NCI-H187 (cell line): ENCODE results near the gene SLC12A8.

Experiments used
- DNase-seq, 2 experiments: peaks; one replicate each; lab custom pipeline; 2025; lab: John Stamatoyannopoulos, UW

Gene SLC12A8

DNA sequence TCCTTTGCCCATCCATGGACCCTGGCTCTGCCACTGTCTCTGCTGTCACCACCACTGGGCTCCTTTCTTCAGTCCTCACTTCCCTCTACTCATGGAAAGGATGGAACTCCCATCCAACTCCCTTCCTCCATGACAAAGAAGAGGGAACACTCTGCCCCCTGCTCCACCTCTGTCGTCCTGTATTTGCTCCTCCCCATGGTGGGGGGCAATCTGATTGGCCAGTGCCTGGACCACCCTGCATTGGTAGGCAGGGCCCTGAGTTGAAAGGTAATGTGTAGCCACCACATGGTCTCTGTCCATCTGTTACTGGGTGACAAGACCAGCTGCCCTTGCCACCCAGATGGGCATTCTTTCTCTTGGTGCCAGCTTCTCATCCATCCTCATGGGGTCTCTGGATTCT lies 136.1 kb downstream of the SLC12A8 start:
- DNase-seq, result no peak

DNA sequence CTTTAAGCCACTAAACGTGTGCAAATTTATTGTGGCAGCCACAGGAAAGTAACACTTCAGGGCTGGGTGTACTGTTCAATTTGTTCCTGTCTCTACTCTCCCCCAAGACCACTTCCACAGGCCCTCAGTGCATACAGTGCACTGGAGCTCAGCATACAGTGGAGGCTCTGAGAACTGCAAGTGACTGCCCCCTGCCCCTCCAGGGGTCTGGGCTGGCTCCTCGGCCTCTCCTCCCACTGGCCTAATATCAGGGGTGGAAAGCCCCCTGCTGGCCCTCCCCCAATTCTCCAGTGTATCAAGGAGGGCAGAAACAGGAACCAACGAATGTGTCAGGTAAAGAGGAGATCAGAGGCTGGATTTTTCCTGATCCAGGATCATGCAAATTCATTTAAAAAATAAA lies 136.8 kb downstream of the SLC12A8 start:
- DNase-seq, result no peak

DNA sequence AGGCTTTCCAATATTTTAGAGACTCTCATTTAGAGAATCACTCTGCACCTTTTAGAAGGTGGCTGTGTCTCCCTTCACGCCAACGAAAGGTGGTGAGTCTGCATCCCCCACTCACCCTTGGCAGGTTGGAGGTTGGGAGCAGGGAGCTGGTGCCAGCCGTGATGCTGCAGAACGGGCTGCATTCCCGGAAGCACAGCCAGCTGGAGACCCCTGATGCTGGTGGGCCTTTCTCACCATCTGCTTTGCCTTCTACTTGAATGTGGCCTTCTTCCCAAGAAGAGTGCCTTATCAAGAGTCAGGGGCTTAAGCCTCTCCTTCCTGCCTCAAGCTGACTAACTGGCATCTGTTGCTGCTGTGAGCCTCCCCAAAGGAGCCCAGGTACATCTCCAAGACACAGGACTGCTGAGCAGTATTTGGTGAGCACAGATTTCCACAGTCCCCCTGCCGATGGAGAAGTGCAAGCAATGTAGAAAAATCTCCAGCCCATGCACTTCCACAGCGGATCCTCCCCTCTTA lies 139.1 kb downstream of the SLC12A8 start:
- DNase-seq, result no peak

DNA sequence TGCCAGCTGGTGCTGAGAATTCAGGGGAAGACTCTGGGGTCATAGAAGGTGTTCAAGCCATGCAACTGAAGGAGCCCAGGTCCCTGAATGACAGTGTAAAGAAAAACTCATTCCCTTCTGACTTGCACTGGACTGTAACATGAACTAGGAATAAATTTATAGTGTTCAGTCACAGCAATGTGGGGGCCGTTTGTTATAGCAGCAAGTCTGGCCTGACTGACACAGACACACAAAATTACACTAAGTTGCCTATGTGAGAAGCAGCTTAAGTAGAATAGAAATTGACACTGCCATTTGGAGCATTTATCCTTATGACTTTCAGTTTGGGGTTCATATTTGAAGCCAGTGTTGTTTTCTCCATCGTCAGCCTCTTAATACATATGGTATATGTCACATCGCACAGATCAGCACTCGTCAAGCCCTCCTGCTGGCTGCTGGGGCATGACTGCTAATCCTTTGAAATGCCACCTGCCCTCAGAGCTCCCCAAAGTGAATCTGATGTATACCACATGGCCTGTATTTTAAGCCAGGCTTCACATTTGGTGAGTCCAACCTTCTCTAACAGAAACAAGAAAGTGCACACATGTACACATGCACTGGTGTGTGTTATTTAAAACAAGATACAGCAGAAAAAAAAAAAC lies 139.7 kb downstream of the SLC12A8 start:
- DNase-seq, result no peak

DNA sequence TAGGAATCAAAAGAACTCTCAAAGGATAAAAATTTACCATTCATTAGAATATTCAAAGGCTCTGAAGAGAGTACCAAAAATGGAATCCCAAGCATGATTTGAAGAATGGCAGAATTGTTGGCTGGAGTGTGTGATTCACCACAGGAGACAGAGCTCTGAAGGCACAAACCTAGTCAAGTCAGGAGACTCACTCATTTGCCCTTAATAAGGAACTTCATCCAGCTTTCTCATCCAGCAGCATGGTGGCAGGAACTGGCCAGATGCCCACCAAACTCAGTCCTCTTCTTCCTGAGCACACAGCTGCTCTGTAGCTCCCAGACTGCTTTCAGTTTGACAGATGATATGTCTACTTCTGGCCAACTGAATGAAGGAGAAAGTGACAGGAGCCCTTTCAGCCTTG lies 140.2 kb downstream of the SLC12A8 start:
- no peak for DNase-seq

DNA sequence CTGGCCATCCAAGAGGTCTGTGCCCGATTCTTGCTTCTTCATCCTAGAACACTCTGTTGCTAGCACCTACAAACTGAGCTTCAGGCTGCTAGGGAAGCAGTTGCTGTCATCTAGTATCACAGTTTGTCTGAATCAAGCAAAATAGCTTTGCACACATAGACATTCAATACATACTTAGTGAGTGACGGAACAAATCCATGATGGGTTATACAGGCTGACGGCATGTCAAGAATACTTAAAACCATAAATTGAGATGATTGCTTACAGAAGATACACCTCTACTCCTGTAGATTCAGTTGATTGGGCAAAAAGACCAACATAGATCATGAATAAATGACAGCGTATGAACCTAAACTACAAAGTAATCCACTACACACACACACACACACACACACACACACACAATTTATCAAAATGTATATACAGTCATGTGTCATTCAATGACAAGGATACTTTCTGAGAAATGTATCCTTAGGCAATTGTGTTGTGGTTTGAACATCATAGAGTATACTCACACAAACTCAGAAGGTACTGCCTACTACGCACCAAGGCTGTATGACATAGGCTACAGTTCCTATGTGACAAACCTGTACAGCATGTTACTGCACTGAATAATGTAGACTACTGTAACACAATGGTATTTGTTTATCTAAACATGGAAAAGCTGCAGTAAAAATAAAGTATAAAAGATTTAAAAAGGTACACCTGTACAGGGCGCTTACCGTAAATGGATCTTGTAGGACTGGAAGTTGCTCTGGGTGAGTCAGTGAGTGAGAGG lies 142.4 kb downstream of the SLC12A8 start:
- DNase-seq, result no peak

DNA sequence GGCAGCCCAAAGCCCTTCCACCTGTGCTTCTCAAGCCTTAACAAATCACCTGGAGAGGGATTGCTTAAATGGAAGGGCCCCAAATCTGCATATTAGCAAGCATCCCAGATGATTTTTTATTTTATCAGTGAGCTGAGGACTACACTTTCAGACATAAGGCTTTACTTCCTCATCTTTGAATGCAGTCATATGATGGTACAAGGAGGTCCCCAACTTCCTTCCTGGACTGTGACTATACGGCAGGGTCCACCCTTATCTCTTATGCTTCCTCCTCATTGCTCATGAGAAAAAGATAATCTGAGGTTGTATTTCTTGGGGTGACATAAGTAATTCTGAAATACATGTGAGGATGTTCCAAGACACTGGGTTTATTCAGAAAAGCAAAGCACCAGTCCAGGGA lies 143.1 kb downstream of the SLC12A8 start:
- DNase-seq, result no peak

DNA sequence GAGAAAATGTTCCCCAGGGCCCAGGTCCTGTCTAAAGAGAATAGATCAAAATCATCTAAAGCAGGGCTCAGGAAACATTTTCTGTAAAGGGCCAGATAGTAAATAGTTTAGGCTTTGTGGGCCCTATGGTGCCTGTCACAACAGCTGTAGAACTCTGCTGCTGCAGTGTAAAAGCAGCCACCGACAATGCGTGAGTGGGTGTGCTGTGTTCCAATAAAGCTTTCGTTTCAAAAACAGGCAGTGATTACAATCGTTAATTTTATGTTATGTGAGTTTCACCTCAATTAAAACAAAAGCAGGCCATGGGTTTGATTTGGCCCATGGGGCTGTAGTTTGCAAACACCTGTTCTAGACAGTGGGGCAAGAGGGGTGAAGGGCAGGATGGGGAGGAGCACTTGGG lies 144.3 kb downstream of the SLC12A8 start:
- no peak for DNase-seq

DNA sequence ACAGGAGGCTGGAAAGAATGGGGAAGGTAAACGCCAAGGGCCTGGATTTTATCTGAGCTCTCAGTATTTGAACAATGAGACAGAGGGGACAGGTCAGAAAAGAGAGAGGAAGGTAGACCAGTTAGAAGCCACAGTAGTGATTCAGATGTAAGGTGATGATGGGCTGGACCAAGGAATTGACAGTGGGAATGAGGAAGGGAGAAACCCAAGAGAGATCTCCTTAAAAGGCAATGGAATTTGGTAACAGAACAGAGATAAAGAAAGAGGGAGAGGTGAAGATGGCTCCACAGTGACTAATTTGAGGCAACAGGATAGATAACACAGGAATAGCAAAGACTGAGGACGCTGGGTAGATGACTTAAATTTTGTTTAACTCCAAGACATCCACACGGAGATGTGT lies 145.3 kb downstream of the SLC12A8 start:
- DNase-seq, result no peak

DNA sequence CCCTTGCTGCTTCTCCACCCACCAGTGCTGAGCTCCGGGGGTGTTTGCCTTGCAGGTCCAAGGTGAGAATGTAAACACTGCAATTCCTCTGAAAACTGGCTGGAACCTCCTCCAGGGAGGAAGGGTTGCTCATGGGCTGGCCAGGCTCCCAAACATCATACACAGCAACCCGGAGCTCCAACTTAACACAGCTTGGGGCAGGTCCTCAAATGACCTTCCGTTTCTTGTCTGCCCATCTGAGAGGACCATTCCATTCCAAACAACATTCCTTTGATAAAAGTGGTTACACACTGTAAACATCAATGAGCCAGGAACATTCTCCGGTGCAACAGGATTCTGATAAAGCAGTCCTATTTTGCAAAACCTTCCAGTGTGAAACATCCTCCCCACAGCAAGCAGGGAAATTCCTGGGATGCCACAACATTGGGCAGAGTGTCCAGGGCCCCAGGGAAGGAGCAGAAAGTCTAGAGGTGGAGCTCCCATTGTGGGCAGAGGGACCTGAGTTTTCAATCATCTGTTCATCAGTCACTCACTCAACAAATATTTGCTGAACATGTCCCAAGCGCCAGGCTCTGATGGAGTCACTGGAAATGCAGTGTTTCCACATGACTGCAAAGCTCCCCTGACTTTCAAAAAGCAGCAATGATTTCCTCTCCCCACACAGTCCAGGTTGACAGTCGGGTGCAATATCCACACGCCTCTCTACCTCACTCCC lies 149.5 kb downstream of the SLC12A8 start:
- no peak for DNase-seq

DNA sequence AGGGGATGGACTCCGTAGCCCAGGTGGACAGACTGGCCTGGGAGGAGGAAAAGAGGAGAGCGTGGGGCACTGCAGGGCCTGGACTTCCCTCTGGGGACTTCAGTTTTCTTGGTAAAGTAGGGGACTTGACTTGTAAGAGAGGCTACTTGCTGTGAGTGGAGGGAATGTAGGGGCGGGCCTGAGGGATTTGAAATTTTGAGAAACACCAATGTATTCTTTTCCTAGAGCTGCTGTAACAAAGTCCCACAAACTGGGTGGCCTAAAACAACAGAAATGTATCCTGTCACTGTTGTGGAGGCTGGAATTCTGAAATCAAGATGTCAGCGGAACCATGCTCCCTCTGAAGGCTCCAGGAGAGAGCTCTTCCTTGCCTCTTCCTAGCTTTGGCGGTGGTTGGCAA lies 150.9 kb downstream of the SLC12A8 start:
- DNase-seq, result no peak

DNA sequence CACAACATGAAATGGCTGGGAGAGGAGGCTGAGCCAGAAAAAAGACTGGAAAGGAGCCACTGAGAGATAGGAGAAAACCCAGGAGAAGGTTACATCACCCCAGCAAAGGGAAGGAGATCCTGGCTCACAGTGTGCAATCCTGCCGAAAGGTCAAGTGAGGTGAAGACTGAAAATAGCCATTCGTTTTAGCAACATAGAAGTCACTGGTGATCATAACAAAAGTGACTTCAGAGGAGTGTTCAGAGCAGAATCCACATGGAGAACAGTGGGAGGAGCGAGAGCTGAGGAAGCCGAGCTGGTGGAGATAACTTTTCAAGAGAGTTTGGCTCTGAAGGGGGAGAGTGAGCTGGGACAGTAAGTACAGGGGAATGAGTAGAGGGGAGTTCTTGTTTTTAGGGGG lies 151.4 kb downstream of the SLC12A8 start:
- no peak for DNase-seq

DNA sequence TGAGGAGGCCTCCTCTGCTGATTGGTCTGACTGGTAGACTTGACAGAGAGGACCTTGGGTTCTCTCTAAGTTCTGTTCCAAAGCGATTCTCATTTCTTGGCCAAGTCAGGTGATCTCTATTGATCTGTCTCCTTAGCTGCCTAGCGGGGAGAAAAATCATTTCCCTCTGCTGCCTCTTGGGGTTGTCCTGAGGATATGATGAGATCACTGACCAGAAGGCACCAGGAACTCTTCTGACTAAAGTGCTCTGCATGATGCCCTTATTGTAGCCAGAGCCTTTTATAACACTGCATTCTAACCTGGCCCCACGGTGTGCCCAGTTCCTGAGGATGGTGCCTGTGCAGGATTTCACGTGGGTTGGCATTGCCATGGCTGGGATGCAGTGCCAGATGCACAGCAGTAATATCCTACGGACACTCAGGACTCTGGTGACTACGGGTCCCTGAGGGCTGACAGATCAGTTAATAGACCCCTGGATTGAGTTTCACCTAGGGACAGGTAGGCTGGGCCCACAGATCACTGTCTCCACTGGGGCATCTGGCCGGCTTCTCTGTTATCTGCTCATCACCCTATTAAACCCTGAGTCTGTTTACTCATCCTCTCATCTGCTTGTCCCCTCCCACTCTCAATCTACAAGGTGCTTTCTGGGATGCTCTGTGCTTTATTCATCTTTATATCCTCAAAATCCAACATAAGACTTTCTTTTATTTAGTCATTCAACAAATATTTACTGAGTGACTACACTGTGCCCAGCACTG lies 152.9 kb downstream of the SLC12A8 start:
- no peak for DNase-seq

DNA sequence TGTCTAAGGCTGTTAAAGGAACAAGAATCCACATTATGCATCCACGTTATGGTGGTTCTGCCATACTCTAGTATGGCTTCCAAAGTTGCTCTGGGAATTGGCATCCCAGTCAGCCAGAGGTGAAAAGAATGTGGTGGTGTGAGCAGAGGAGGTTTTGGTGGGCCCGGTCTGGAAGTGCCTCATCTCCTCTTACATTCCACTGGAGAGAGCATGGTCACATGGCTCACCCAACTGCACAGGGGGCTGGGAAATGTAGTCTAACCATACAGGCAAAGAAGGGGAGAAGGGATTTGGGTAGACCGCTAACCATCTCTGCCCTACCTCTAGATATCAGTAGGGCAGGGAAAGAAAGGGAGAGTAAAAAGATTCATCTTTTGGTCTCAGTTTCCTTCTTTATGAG lies 153.6 kb downstream of the SLC12A8 start:
- no peak for DNase-seq

DNA sequence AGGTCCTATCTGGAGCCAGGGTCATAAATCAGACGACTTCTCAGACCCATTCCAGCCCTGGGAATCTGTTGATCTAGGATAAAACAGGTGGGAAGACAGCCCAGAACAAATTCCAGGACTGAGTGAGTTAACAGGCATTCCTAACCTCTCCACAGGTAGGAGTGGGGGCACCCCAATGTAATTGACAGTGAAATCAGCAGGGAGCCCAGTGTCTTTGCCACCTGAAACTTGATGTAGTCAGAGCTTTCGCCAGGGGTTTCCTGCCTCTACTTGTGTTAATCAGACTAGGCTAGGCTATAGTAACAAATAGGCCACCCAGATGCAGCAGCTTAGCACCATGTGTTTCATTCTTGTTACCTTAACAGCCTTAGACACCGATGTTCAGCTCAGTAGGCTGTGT lies 154.0 kb downstream of the SLC12A8 start:
- DNase-seq, result no peak

DNA sequence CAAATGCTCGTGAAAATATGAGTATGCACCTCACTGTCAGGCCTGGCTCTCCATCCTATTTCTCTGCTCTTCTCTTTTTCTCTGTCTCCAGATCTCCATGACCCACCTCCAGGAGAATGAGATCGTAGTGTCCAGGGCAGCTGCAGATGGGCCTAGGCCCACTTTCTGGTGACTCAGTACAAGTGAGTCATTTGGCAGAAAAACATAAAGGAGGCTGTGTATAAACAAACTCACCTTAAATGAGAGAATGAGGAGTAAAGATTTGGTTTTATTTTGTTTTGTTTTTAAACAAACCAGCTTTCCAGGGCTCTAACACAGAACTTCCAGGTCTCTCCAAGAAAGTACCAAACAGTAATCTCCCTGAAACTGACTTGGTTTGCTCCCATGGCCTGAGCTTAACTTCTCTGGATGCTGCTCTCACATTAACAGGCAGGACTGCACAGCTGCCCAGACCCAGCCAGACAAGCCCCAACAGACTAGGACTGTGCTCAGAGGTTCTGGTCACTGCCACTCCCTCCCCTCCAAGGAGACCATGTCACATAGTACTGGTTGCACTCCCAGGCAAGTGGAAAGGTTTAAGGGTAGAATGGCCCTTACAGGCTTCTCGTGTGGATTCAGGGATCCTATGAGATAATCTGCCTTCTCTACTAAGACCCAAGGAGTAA lies 155.2 kb downstream of the SLC12A8 start:
- no peak for DNase-seq

DNA sequence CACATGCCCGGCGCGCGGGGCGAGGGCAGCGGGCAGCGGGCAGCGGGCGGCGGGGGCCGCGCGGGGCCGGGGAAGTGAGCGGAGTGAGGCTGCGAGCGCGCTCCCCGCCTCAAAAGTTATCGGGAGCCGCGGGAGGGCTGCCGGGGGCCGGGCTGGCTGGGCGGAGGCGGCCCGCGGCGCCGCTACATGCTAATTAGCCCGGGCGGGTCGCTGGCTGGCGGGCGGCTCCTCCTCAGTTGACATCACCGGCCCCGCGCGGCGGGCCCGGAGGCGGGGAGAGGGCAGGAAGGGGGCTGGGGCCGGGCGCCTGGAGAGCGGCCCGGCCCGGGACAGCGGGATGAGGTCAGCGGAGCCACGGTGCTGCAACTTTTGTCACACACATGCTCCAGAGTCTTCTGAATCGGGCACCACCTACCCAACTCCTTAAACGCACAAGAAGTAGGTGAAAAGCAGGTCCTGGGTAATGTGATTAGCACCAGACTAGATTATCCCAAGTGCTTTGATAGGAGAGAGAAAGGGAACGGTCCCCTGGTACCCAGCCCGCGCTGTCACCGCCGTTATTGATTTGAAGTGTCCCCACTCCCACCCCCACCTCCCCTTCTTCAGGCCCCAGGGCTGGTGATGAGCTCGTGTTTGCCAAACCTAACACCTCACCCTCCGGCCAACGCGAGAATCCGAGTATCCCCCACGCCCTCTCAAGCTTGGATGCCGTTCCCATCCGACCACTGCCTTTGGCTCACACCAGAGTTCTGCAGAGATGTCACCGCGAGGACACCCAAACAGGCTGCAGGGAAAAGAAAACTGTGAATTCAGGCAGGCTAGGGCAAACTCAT lies 156.4 kb downstream of the SLC12A8 start, which contains the start of gene HEG1:
Gene HEG1 (minus strand): TSS at position 85 of the 833 bp plus-strand sequence. CDS start 107 bp downstream, outside the sequence.
- no peak for DNase-seq

DNA sequence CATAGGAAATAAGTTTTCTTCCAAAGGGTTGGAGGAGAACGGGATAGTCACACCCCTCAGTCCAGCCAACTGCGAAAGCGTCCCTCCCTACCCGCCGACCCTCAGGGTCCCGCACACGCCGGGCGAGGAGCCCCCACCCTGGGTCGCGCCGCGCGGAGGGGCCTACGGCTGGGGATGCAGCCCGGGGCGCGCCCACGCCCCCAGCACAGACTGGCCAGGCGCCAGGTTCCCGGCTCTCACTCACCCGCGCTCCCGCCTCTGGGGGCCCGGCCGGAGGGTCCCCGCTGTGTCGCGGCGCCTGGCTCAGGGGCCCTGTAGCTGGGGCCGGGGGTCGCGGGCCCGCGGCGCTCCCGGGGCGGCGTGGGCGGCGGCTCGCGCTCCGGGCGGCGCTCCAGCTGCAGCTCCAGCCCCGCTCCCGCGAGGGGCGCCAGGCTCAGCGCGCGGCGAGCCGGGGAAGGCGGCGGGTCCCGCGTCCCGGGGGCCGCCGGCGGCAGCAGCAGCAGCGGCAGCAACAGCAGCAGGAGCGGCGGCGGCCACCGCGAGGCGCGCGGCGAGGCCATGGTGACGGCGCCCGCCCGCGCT lies 157.1 kb downstream of the SLC12A8 start:
- DNase-seq, result no peak

DNA sequence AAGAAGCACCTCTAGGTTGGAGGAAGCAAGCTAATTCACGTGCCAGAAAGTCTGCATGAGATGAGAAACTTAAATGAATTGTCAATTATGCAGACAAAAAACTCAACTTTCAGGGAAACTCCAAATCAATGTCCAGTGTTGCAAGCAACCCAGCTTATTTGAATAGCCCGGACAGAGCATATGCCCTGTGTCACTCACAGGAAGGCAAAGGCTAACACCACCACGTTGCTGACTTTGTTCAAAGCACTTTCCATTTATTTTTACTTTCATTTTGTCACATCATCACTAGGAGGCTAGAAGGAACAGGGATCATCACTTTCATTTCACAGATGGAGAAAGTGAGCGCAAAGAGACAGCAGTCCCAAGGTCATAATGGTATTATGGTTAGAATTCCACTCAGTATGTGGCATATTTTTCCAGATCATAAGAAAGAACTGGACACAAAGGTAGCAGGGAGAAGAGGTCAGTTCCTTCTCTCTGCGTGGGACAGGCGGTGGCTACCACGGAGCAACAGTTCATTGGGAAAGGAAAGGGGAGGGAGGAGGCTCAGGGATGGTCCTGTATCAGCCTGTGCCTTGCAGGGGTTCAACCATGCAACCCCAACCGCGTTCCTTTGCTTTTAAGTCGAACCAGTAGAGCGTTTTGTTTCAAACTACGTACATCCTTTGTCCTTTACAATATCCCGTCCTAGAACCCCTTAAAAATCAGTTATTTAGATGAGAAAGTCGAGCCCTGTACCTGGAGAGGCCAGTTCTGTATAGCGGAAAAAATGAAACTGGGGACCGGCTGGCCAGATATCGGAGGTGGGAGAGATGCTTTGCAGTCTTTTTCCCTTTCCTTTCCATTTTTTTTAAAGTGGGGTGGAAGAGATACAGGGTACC lies 157.9 kb downstream of the SLC12A8 start:
- DNase-seq, result no peak
